Right kidney (tissue), 1 donor: ENCODE results near the gene URM1.

Experiments
- DNase-seq: peaks from one replicate; pipeline ENCODE4 v3.0.0-alpha.2; 2016

Gene URM1

DNA sequence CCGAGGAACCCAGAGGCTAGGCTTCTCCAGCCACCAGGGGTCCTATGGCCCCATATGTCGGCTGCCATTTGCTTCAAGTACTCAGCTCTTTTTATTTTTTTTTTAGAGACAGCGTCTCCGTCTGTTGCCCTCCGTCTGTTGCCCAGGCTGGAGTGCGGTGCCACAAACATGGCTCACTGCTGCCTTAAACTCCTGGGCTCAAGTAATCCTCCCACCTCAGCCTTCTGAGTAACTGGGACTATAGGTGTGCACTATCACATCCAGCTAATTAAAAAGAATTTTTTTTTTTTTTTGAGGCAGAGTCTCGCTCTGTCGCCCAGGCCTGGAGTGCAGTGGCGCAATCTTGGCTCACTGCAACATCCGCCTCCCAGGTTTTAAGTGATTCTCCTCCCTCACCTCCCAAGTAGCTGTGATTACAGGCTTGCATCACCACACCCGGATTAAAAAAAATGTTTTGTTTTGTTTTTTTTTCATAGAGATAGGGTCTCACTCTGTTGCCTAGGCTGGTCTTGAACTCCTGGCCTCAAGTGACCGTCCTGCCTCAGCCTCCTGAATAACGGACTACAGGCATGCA, 58.4 kb downstream of the URM1 start:
- no peak for DNase-seq

DNA sequence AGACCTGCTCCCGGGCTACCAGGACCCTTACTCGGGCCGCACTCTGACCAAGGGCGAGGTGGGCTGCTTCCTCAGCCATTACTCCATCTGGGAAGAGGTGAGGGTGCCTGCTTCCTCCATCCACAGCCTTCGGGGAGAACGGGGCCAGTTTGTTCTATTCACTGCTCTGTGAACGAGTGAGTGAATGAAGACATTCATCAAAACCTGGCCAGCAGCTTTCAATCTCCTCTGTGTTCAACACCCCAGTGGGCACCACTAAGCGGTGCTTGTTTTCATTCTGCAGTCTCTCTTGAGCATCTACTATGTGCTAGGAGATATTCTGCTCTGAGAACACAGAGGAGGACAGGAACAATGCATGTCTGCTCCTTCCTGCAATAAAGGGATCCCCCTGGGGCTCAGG, 60.0 kb downstream of the URM1 start:
- DNase-seq, result no peak

DNA sequence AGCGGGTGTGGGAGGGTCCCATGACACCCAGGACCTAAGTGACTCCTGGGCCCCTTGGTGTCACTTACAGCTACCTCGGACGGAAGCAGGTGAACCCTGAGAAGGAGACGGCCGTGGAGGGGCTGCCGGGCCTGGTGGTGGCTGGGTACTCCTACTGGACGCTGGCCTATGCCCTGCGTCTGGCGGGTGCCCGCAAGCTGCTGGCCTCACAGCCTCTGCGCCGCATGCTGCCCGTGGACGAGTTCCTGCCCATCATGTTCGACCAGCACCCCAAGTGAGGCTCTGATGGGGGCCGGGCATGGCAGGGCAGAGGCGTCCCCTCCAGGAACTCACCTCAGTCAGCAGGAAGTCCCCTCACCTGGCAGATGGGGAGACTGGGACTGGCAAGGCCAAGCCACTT, 63.2 kb downstream of the URM1 start:
- DNase-seq, result no peak

DNA sequence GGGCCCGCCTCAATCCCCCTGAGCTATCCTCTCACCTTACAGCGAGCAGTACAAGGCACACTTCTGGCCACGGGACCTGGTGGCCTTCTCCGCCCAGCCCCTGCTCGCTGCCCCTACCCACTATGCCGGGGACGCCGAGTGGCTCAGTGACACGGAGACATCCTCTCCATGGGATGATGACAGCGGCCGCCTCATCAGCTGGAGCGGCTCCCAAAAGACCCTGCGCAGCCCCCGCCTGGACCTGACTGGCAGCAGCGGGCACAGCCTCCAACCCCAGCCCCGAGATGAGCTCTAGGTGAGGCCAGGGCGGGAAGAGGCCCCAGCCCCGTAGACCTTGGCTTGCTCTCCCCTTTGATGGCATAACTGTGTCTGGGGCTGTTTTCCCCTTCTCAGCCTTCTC, 64.4 kb downstream of the URM1 start:
- DNase-seq, result no peak

DNA sequence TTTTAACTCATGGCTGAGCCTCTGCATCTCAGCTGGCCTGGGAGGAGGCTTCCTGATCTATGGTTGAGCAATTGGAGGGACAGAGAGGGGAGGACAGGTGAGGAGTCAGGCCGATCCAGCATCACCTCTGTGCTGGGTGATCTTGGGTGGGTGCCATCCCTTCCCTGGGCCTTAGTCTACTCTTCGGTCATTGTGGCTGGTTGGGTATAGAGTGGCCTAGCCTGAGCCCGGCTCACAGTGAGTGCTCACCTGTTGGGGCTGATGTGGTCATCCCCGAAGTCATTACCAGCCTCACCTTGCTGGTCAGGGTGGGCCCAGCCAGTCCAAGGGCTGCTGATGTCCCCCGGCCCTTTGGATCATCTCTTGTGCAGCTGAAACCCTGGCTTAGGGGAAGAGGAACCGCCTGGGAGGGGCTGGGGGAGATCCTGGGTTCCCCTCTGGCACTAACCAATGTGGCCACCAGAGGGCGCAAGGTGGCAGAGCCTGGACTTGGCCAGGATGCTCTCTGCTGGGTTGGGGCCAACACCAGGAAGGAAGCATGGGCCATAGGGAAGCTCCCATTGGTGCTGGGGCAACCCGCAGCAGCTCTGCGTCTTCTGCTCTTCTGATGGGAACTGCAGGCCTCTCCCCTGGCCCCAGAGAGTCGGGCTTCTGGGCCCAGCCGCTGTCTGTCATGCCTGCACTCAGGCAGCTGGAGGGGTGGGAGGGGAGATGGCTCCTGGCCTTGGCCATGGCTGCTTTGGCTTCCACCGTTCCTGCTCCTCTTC, 67.4 kb downstream of the URM1 start:
- DNase-seq, result peak; percentile 59

DNA sequence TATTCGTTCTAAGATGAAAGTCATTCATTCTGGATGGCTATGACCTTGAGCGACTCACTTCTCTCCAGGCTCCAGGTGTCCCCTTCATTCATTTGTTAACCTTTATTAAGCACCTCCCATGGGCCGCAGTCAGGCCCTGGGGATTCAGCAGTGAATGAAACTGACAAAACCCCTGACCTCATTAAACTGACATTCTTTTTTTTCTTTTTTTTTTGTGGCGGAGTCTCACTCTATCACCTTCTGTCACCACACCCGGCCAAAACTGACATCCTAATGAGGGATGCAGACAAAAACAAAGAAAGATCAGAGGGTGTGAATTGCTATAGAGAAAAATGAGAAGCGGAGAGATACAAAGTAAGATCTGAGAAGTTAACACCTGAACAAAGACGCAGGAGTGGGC, 68.1 kb downstream of the URM1 start:
- DNase-seq, result no peak
